CD14-positive monocyte (primary cell): ENCODE data around the gene RAB6C. TPM values are rescaled to one million over a fixed set of nuclear protein-coding genes. Genes with fewer than 3 reads are reported as not detected.
"Not testable (repeated sequence)": the region's sequence is repeated elsewhere in the genome, so short reads cannot be mapped to it uniquely, and the experiment has no call there.

ENCODE experiments used
- DNase-seq, 3 donors: peaks; one replicate each; pipeline ENCODE4 v3.0.0-alpha.2; 2011 to 2022
- H2AFZ ChIP-seq: 2 replicates; pipeline ENCODE4 v1.6.0; 2012; ENCODE audit warnings: mild to moderate bottlenecking, low read depth, low read length, inconsistent platforms; ENCODE audit not compliant: insufficient read depth, poor library complexity, severe bottlenecking
- H3K27ac ChIP-seq, 2 donors: 1 replicate in 1 of 2; 2 replicates in 1 of 2; pipeline ENCODE4 v1.5.1; 2012 to 2013; ENCODE audit warnings: low read length in 2 of 2, control low read depth in 1 of 2, inconsistent platforms in 1 of 2, low read depth in 1 of 2, mild to moderate bottlenecking in 1 of 2
- H3K27me3 ChIP-seq, 2 donors: one replicate each; pipeline versions ENCODE4 v1.6.0 to v1.6.1; 2011 to 2013; ENCODE audit warnings: low read length in 2 of 2; ENCODE audit not compliant: control insufficient read depth in 2 of 2, insufficient read depth in 2 of 2
- H3K36me3 ChIP-seq, 2 donors: replicated peaks in 1 of 2; 1 replicate in 1 of 2; 2 replicates in 1 of 2; pipeline versions ENCODE4 v1.5.1 to v1.6.1; 2012 to 2013; ENCODE audit warnings: low read length in 2 of 2, control low read depth in 1 of 2, inconsistent platforms in 1 of 2, mild to moderate bottlenecking in 1 of 2; ENCODE audit not compliant: insufficient read depth in 2 of 2, control insufficient read depth in 1 of 2
- H3K4me1 ChIP-seq, 2 donors: 1 replicate in 1 of 2; 2 replicates in 1 of 2; pipeline versions ENCODE4 v1.5.1 to v1.6.1; 2012 to 2013; ENCODE audit warnings: low read length in 2 of 2, control low read depth in 1 of 2, inconsistent platforms in 1 of 2, mild to moderate bottlenecking in 1 of 2, moderate library complexity in 1 of 2; ENCODE audit not compliant: insufficient read depth in 2 of 2, control insufficient read depth in 1 of 2
- H3K4me2 ChIP-seq: replicated peaks from 2 replicates; pipeline ENCODE3; 2012; ENCODE audit warnings: low read length, moderate library complexity, mild to moderate bottlenecking; ENCODE audit not compliant: poor library complexity, severe bottlenecking; ENCODE audit errors: extremely low read depth
- H3K4me3 ChIP-seq, 3 experiments: fragments of 200-600 bp in 1 of 3; sonication (generic) in 1 of 3; replicated peaks in 1 of 3; 1 replicate in 2 of 3; 2 replicates in 1 of 3; pipeline ENCODE4 v1.5.1; 2011 to 2013; ENCODE audit warnings: low read length in 3 of 3, mild to moderate bottlenecking in 3 of 3, control low read depth in 2 of 3, low read depth in 2 of 3, inconsistent platforms in 1 of 3, moderate library complexity in 1 of 3
- H3K79me2 ChIP-seq: 2 replicates; pipeline ENCODE4 v1.6.0; 2012; ENCODE audit warnings: mild to moderate bottlenecking, control low read depth, inconsistent platforms, low read length, moderate library complexity; ENCODE audit not compliant: insufficient read depth
- H3K9ac ChIP-seq: 2 replicates; pipeline ENCODE4 v1.6.0; 2017; ENCODE audit warnings: low read length, mild to moderate bottlenecking; ENCODE audit not compliant: insufficient read depth, poor library complexity, severe bottlenecking
- H3K9me3 ChIP-seq, 2 donors: replicated peaks in 1 of 2; 1 replicate in 1 of 2; 2 replicates in 1 of 2; pipeline versions ENCODE4 v1.5.1 to v1.6.1; 2012 to 2013; ENCODE audit warnings: low read length in 2 of 2, control low read depth in 1 of 2; ENCODE audit not compliant: control insufficient read depth in 1 of 2, insufficient read depth in 1 of 2
- H4K20me1 ChIP-seq: 2 replicates; pipeline ENCODE4 v1.6.0; 2012; ENCODE audit warnings: mild to moderate bottlenecking, low read length, control low read depth, moderate library complexity; ENCODE audit not compliant: insufficient read depth
- H3K27ac Mint-ChIP-seq, 7 donors: one replicate each; pipeline ENCODE4 v1.8.0; 2020; ENCODE audit warnings: mild to moderate bottlenecking in 7 of 7, mixed read lengths in 7 of 7, moderate library complexity in 6 of 7, inconsistent platforms in 2 of 7
- H3K27me3 Mint-ChIP-seq, 3 donors: one replicate each; pipeline ENCODE4 v1.8.0; 2021 to 2022; ENCODE audit warnings: low read depth in 3 of 3, mild to moderate bottlenecking in 3 of 3, mixed read lengths in 3 of 3, moderate library complexity in 3 of 3, inconsistent platforms in 1 of 3
- H3K36me3 Mint-ChIP-seq, 2 donors: one replicate each; pipeline ENCODE4 v1.8.0; 2020; ENCODE audit warnings: mixed read lengths in 2 of 2, inconsistent platforms in 1 of 2, mild to moderate bottlenecking in 1 of 2
- H3K4me1 Mint-ChIP-seq: one replicate; pipeline ENCODE4 v1.8.0; 2020; ENCODE audit warnings: mild to moderate bottlenecking, mixed read lengths
- H3K4me3 Mint-ChIP-seq, 2 donors: one replicate each; pipeline ENCODE4 v1.8.0; 2020; ENCODE audit warnings: mild to moderate bottlenecking in 2 of 2, mixed read lengths in 2 of 2, moderate library complexity in 1 of 2
- H3K9me3 Mint-ChIP-seq, 7 donors: one replicate each; pipeline ENCODE4 v1.8.0; 2020 to 2022; ENCODE audit warnings: mixed read lengths in 7 of 7, mild to moderate bottlenecking in 6 of 7, moderate library complexity in 6 of 7, inconsistent platforms in 2 of 7
- WGBS: methylation state at CpG from one replicate; pipeline ENCODE4 v1.1.5; 2013; ENCODE audit warnings: missing lambda C conversion rate; ENCODE audit not compliant: insufficient coverage; 5-methylcytosine and 5-hydroxymethylcytosine counted together
- intact Hi-C, 2 donors: fragments of 100-400 bp; cut with micrococcal nuclease; formaldehyde crosslinking; loops; one replicate each; pipeline versions ENCODE4 v1.15.0 to v1.15.1; 2023
- polyA plus RNA-seq, 3 donors: library from polyadenylated mRNA; depleted of rRNA in 1 of 3; unstranded in 2 of 3; stranded (reverse) in 1 of 3; fragments of 300-500 nt in 2 of 3; fragments of >200 nt in 1 of 3; fragmentation: Illumina TruSeq in 2 of 3; gene quantifications; 1 replicate in 2 of 3; 2 replicates in 1 of 3; pipeline ENCODE4 v1.2.3, GENCODE V29; 2012 to 2021
- TF ChIP-seq, protein P1 (sequence below): fragments of 200-600 bp; IDR thresholded peaks from one replicate; pipeline ENCODE4 v1.8.0; 2022; ENCODE audit warnings: antibody characterized with exemption, mild to moderate bottlenecking

The RAB6C gene
- polyA plus RNA-seq, 3 donors: not detected

DNA sequence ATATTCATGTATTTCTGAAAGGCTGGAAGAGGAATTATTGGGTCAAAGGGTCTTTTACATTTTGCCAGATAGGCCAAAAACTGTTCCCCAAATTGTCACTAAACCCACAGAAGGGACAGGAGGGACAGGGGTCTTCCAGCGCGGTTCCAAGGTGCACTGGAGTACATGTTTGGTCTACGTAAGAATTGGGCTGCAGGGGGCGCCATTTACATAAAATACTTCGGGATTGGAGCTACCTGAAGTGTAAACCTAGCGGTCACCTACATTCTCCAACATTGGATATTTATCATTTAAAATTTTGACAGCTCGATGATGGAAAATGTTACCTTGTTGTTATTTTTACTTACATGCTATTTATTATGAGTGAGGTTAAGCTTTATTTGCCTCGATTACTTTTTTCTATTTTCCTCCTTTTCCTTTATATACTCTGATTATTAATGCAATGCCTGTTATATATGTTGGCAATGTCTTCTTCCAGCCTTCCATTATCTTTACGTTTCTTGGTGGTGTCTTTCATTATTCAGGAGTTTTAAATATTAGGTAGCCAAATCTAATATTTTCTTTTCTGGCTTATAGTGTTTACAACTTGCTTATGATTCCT is 43.0 kb upstream of the RAB6C start:
- H3K36me3 ChIP-seq: no peaks in the 10 kb centered on the region
- Mint-ChIP-seq H3K4me3 (no peak overlapping the region), H3K4me1 (no peaks in the 10 kb centered on the region), H3K27me3 (peaks cover 15 to 45% (median 34%) of the 10 kb centered on the region in 3 donors), H3K36me3 (no peaks in the 10 kb centered on the region), H3K9me3 (peaks cover 0 to 4% (median 0%) of the 10 kb centered on the region in 7 donors), H3K27ac (no peak overlapping the region)
- no peaks in the 10 kb centered on the region for H3K9me3 ChIP-seq
- no peaks in the 10 kb centered on the region for H3K4me1 ChIP-seq
- DNase-seq: peak in 1 of 3 donors; percentile 1
- 100% methylated on average over 2 of the region's 9 CpGs for WGBS
- intact Hi-C loops: no loop called here
- no peak overlapping the region for H3K9ac ChIP-seq
- peaks cover 0 to 26% of the 10 kb centered on the region in 2 donors for H3K27me3 ChIP-seq
- no peak overlapping the region for H2AFZ ChIP-seq
- no peaks in the 10 kb centered on the region for H3K79me2 ChIP-seq
- H3K4me3 ChIP-seq: no peak overlapping the region
- H3K27ac ChIP-seq: no peak overlapping the region
- H3K4me2 ChIP-seq: no peak overlapping the region
- TF ChIP-seq, protein P1, sequence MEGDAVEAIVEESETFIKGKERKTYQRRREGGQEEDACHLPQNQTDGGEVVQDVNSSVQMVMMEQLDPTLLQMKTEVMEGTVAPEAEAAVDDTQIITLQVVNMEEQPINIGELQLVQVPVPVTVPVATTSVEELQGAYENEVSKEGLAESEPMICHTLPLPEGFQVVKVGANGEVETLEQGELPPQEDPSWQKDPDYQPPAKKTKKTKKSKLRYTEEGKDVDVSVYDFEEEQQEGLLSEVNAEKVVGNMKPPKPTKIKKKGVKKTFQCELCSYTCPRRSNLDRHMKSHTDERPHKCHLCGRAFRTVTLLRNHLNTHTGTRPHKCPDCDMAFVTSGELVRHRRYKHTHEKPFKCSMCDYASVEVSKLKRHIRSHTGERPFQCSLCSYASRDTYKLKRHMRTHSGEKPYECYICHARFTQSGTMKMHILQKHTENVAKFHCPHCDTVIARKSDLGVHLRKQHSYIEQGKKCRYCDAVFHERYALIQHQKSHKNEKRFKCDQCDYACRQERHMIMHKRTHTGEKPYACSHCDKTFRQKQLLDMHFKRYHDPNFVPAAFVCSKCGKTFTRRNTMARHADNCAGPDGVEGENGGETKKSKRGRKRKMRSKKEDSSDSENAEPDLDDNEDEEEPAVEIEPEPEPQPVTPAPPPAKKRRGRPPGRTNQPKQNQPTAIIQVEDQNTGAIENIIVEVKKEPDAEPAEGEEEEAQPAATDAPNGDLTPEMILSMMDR: no peak
- no peaks in the 10 kb centered on the region for H4K20me1 ChIP-seq

DNA sequence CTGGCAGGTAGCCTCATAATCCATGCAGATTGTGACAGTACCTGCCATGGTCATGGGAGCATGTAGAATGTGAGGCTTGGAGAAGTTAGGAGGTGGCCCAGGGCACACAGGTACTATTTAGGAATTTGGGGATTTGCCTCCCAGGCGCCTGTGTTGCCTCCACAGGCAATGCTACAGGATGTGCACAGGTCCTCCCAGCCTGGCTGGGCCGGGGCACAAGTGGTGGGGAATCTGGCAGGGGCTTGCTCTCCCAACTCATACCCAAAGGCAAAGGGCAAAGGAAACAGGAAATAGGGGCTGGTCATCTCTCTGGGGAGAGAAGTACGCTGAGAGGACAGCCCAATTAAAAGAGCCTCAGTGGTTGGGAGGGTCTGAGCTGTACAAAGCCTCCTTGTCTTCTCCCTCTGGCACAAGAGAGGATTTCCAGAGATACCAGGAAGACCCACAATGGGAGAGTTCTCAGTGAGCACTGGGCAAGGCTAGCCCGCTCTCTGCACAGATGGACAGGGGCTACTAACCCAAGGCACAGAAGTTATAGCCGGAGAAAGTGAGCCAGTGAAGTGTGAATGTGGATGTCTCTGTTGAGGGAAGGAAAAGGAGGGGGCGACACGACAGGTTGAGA is 40.5 kb upstream of the RAB6C start:
- DNase-seq, H3K4me3 Mint-ChIP-seq, H3K4me2 ChIP-seq, H3K79me2 ChIP-seq, H3K9me3 ChIP-seq, H3K9me3 Mint-ChIP-seq, H3K36me3 ChIP-seq, H2AFZ ChIP-seq, H3K36me3 Mint-ChIP-seq, H3K4me1 Mint-ChIP-seq, H4K20me1 ChIP-seq, H3K27ac Mint-ChIP-seq, H3K9ac ChIP-seq, H3K27ac ChIP-seq, intact Hi-C loops, H3K4me1 ChIP-seq, H3K4me3 ChIP-seq: not testable (repeated sequence)
- H3K27me3 Mint-ChIP-seq: peaks cover 2 to 35% (median 21%) of the 10 kb centered on the region in 3 donors
- WGBS: 100% methylated on average over 1 of the region's 7 CpGs
- peaks cover 0 to 15% of the 10 kb centered on the region in 2 donors for H3K27me3 ChIP-seq

DNA sequence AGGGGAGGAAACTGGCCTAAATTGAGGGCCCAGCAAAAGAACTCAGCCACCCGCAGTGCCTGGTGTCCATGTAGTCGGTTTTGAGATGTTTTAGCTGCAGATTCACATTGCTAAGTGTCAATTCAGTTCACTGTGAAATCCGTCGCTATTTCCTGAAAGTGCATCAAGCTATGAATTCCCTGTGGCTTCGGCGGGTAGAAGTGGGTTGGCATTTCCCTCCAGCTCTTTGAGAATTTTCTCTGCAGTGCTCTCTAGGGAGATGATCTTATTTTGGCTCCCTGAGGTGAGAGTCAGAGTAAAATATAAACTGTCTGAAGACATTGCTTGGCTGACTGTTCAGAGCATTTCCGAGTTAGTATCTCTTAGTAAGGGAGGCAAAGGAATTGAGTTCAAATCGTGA is 36.0 kb upstream of the RAB6C start:
- H3K36me3 Mint-ChIP-seq, H3K27me3 ChIP-seq, H3K9me3 ChIP-seq, H3K27ac ChIP-seq, H3K4me3 Mint-ChIP-seq, H3K4me1 ChIP-seq, intact Hi-C loops, H3K9ac ChIP-seq, H3K4me1 Mint-ChIP-seq, H4K20me1 ChIP-seq, H3K4me2 ChIP-seq, H2AFZ ChIP-seq, H3K36me3 ChIP-seq, H3K4me3 ChIP-seq, H3K79me2 ChIP-seq, H3K9me3 Mint-ChIP-seq, DNase-seq: not testable (repeated sequence)
- Mint-ChIP-seq H3K27me3 (peaks cover 1 to 14% (median 3%) of the 10 kb centered on the region in 3 donors), H3K27ac (peak overlapping the region in 1 of 7 donors; percentile 46)
- WGBS: 83% methylated on average over 6 of the region's 8 CpGs
